ENCODE measurements around the gene RAB11FIP4. TPM values are rescaled to one million over a fixed set of nuclear protein-coding genes. Genes with fewer than 3 reads are reported as not detected.

The RAB11FIP4 gene
- total RNA-seq, 1 experiment from 2014 or later: 2.8 TPM

- intact Hi-C loops (cut with micrococcal nuclease): loop anchor here (1.0 kb wide), 1 partner anchor 136 kb away; no protein-coding TSS in a partner anchor
- ChIA-PET POLR2A (interaction anchor here (1.0 kb wide), 1 partner anchor 13 kb away, joined by 3 read pairs; no protein-coding TSS in a partner anchor), CTCF (interaction anchor here (0.6 to 1.2 kb wide), 6 partner anchors 9 to 131 kb away, joined by 3 to 5 read pairs (median 4); no protein-coding TSS in a partner anchor)
- no peak overlapping the region for H3K27ac Mint-ChIP-seq (ENCODE audit: low read depth, unreplicated experiment)
- no TSS peak for BruUV-seq (replicated peaks)
- no peaks in the 10 kb centered on the region for H3K9me3 Mint-ChIP-seq (ENCODE audit: unreplicated experiment)
- peak; percentile 48 for TF ChIP-seq CTCF (IDR thresholded peaks at IDR 0.05; ENCODE audit: unreplicated experiment)
- peaks cover 12% of the 10 kb centered on the region for H3K27me3 Mint-ChIP-seq (ENCODE audit: insufficient read depth, unreplicated experiment)
- DNase-seq (ENCODE audit: unreplicated experiment): peak; percentile 27
- H3K4me1 Mint-ChIP-seq (ENCODE audit: insufficient read depth, unreplicated experiment): no peaks in the 10 kb centered on the region
- peaks cover 17% of the 10 kb centered on the region for H3K36me3 Mint-ChIP-seq (ENCODE audit: insufficient read depth, unreplicated experiment)
- H3K4me3 Mint-ChIP-seq (ENCODE audit: unreplicated experiment): no peak overlapping the region
Measured at GRCh38 chr17:31388770-31389656, 2.5 kb upstream of the RAB11FIP4 start.

GRCh38 chr17:31389657-31390381, 1.7 kb upstream of the RAB11FIP4 start:
- ChIA-PET CTCF (interaction anchor here (0.6 to 1.1 kb wide), 4 partner anchors 9 to 154 kb away, joined by 3 to 4 read pairs (median 4); no protein-coding TSS in a partner anchor), POLR2A (interaction anchor here (1.0 kb wide), 1 partner anchor 14 kb away, joined by 3 read pairs; no protein-coding TSS in a partner anchor)
- peaks cover 12% of the 10 kb centered on the region for H3K27me3 Mint-ChIP-seq (ENCODE audit: insufficient read depth, unreplicated experiment)
- no TSS peak for BruUV-seq (replicated peaks)
- peak overlapping the region; percentile 39 for H3K4me3 Mint-ChIP-seq (ENCODE audit: unreplicated experiment)
- no peaks in the 10 kb centered on the region for H3K4me1 Mint-ChIP-seq (ENCODE audit: insufficient read depth, unreplicated experiment)
- intact Hi-C loops (cut with micrococcal nuclease): loop anchor here (1.0 kb wide), 1 partner anchor 135 kb away; no protein-coding TSS in a partner anchor
- no peak for DNase-seq (ENCODE audit: unreplicated experiment)
- H3K36me3 Mint-ChIP-seq (ENCODE audit: insufficient read depth, unreplicated experiment): peaks cover 17% of the 10 kb centered on the region
- no peak for TF ChIP-seq CTCF (IDR thresholded peaks at IDR 0.05; ENCODE audit: unreplicated experiment)
- no peaks in the 10 kb centered on the region for H3K9me3 Mint-ChIP-seq (ENCODE audit: unreplicated experiment)
- H3K27ac Mint-ChIP-seq (ENCODE audit: low read depth, unreplicated experiment): no peak overlapping the region

- Mint-ChIP-seq H3K9me3 (ENCODE audit: unreplicated experiment) (no peaks in the 10 kb centered on the region), H3K36me3 (ENCODE audit: insufficient read depth, unreplicated experiment) (peaks cover 15% of the 10 kb centered on the region), H3K27me3 (ENCODE audit: insufficient read depth, unreplicated experiment) (peaks cover 12% of the 10 kb centered on the region), H3K4me1 (ENCODE audit: insufficient read depth, unreplicated experiment) (no peaks in the 10 kb centered on the region), H3K4me3 (ENCODE audit: unreplicated experiment) (peak overlapping the region; percentile 39), H3K27ac (ENCODE audit: low read depth, unreplicated experiment) (no peak overlapping the region)
- BruUV-seq (replicated peaks): no TSS peak
- TF ChIP-seq CTCF (IDR thresholded peaks at IDR 0.05; ENCODE audit: unreplicated experiment): no peak
- DNase-seq (ENCODE audit: unreplicated experiment): no peak
- intact Hi-C loops (cut with micrococcal nuclease): no loop called here
- ChIA-PET CTCF (no interaction called here), POLR2A (no interaction called here)
Measured at GRCh38 chr17:31390426-31390747, 1.1 kb upstream of the RAB11FIP4 start.

Measured in MCF 10A (cell line).